Measurements from ENCODE around the gene ZNF761.
A peak's percentile ranks its signal among the peaks of the same experiment; 100 is the strongest.
"Not testable (repeated sequence)": the region's sequence is repeated elsewhere in the genome, so short reads cannot be mapped to it uniquely, and the experiment has no call there.

The ZNF761 gene

DNA sequence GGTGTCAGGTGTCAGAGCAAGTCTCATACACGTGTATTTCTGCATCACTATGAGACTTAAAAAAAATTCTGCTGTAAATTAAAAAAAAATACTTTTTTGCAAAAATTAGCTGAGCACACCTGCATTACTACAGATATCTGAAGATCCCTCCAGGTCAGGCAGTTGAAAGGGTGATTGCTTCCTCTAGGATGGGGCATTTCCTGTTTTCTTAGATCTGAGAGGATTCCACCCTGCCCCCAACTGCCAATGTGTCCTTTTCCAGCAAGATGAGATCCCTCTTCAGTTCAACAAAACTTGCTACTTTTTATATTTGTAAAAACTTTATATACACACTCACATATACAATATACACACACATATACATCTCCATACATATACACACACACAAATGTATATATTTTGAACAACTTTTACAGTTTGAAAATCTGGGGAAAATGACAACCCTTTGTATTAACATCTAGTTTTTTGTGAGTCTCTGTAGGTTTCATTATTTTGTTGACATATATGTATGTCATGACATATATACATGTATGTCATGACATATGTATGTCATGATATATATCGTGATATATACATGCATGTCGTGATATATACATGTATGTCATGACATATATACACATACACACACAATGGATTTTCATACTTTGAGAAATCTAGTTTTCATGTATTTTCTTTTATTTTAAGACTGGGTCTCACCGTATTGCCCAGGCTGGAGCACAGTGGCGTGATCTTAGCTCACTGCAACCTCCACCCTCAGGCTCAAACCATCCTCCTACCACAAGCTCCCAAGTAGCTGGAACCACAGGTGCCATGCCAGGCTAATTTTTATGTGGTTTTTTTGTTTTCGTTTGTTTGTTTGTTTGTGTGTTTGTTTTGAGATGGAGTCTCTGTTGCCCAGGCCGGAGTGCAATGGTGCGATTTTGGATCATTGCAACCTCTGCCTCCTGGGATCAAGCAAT lies 53.5 kb downstream of the ZNF761 start (continued):
- TF ChIP-seq, protein P1, sequence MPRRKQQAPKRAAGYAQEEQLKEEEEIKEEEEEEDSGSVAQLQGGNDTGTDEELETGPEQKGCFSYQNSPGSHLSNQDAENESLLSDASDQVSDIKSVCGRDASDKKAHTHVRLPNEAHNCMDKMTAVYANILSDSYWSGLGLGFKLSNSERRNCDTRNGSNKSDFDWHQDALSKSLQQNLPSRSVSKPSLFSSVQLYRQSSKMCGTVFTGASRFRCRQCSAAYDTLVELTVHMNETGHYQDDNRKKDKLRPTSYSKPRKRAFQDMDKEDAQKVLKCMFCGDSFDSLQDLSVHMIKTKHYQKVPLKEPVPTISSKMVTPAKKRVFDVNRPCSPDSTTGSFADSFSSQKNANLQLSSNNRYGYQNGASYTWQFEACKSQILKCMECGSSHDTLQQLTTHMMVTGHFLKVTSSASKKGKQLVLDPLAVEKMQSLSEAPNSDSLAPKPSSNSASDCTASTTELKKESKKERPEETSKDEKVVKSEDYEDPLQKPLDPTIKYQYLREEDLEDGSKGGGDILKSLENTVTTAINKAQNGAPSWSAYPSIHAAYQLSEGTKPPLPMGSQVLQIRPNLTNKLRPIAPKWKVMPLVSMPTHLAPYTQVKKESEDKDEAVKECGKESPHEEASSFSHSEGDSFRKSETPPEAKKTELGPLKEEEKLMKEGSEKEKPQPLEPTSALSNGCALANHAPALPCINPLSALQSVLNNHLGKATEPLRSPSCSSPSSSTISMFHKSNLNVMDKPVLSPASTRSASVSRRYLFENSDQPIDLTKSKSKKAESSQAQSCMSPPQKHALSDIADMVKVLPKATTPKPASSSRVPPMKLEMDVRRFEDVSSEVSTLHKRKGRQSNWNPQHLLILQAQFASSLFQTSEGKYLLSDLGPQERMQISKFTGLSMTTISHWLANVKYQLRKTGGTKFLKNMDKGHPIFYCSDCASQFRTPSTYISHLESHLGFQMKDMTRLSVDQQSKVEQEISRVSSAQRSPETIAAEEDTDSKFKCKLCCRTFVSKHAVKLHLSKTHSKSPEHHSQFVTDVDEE (CRISPR knock-in tag; IDR thresholded peaks at IDR 0.05): no peak
- TF ChIP-seq SNAI2 (CRISPR knock-in tag; IDR thresholded peaks at IDR 0.05): no peak

DNA sequence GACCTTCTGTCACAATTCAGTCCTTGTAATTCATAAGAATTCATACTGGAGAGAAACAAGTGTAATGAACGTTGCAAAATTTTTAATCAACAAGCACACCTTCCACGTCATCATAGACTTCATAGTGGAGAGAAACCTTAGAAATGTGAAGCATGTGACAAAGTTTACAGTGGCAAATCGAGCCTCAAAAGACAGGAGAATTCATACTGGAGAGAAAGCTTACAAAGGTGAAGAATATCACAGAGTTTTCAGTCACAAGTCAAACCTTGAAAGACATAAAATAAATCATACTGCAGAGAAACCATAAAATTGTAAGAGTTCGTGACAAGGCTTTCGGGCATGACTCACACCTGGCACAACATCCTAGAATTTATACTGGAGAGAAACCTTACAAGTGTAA lies 60.4 kb downstream of the ZNF761 start:
- no peak for ATAC-seq
- TF ChIP-seq GLIS3 (CRISPR knock-in tag; IDR thresholded peaks at IDR 0.05) (no peak), CSDC2 (CRISPR knock-in tag; IDR thresholded peaks at IDR 0.05) (no peak), OSR1 (CRISPR knock-in tag; IDR thresholded peaks at IDR 0.05) (no peak), POU6F1 (CRISPR knock-in tag; IDR thresholded peaks at IDR 0.05; ENCODE audit: borderline replicate concordance, low read depth) (no peak), TCF4 (CRISPR knock-in tag; IDR thresholded peaks at IDR 0.05; ENCODE audit: borderline replicate concordance) (no peak), ESRRG (CRISPR knock-in tag; IDR thresholded peaks at IDR 0.05) (no peak), ZFP3 (CRISPR knock-in tag; IDR thresholded peaks at IDR 0.05) (no peak), CSRNP3 (CRISPR knock-in tag; IDR thresholded peaks at IDR 0.05) (no peak), ZC3H10 (CRISPR knock-in tag; IDR thresholded peaks at IDR 0.05) (no peak), BACH2 (CRISPR knock-in tag; IDR thresholded peaks at IDR 0.05; ENCODE audit: borderline replicate concordance) (no peak), SNAI2 (CRISPR knock-in tag; IDR thresholded peaks at IDR 0.05) (no peak), PPARA (CRISPR knock-in tag; IDR thresholded peaks at IDR 0.05; ENCODE audit: borderline replicate concordance) (no peak), ZNF8 (CRISPR knock-in tag; IDR thresholded peaks at IDR 0.05) (no peak)
- TF ChIP-seq, protein P2, sequence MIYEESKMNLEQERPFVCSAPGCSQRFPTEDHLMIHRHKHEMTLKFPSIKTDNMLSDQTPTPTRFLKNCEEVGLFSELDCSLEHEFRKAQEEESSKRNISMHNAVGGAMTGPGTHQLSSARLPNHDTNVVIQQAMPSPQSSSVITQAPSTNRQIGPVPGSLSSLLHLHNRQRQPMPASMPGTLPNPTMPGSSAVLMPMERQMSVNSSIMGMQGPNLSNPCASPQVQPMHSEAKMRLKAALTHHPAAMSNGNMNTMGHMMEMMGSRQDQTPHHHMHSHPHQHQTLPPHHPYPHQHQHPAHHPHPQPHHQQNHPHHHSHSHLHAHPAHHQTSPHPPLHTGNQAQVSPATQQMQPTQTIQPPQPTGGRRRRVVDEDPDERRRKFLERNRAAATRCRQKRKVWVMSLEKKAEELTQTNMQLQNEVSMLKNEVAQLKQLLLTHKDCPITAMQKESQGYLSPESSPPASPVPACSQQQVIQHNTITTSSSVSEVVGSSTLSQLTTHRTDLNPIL (CRISPR knock-in tag; IDR thresholded peaks at IDR 0.05; ENCODE audit: low read depth): no peak

DNA sequence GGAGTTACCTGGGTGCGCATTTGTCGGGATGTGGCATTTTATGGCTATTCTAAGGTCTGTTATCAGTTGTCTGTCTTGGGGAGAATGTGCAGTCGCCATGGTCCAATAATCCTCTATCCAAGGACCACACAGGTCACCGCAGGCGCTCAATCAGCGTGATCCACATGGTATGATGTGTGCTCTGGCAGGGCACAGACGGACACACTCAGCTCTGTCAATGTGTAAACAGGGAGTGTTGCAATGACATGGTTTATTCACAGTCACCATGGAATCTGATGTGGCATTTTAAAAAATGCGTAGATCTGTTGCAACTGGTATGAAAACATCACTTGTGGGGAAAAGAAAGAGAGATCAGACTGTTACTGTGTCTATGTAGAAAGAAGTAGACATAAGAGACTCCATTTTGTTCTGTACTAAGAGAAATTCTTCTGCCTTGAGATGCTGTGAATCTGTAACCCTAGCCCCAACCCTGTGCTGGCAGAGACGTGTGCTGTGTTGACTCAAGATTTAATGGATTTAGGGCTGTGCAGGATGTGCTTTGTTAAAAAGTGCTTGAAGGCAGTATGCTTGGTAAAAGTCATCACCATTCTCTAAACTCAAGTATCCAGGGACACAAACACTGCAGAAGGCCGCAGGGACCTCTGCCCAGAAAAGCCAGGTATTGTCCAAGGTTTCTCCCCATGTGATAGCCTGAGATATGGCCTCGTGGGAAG lies 65.7 kb downstream of the ZNF761 start:
- ATAC-seq: not testable (repeated sequence)

DNA sequence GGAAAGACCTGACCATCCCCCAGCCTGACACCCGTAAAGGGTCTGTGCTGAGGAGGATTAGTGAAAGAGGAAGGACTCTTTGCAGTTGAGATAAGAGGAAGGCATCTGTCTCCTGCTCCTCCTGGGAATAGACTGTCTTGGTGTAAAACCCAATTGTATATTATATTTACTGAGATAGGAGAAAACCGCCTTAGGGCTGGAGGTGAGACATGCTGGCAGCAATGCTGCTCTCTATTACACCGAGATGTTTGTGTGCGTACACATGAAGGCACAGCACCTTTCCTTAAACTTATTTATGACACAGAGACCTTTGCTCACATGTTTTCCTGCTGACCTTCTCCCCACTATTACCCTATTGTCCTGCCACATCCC lies 66.2 kb downstream of the ZNF761 start:
- not testable (repeated sequence) for ATAC-seq

DNA sequence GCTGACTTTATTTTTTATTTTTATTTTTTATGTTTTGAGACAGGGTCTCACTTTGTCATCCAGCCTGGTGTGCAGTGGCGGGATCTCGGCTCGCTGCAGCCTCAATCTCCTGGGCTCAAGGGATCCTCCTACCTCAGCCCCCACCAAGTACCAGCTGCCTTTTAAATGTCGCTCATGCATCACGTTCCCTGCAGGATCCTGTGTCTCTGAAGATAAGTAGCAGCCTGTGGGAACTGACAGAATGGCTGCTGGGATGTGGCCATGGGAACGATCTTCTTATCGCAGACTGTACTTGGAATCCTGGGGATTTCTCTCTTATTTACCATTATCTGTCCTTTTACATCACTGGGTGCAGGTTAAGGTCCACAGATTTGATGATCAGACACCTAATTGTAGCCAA lies 71.4 kb downstream of the ZNF761 start:
- not testable (repeated sequence) for ATAC-seq

DNA sequence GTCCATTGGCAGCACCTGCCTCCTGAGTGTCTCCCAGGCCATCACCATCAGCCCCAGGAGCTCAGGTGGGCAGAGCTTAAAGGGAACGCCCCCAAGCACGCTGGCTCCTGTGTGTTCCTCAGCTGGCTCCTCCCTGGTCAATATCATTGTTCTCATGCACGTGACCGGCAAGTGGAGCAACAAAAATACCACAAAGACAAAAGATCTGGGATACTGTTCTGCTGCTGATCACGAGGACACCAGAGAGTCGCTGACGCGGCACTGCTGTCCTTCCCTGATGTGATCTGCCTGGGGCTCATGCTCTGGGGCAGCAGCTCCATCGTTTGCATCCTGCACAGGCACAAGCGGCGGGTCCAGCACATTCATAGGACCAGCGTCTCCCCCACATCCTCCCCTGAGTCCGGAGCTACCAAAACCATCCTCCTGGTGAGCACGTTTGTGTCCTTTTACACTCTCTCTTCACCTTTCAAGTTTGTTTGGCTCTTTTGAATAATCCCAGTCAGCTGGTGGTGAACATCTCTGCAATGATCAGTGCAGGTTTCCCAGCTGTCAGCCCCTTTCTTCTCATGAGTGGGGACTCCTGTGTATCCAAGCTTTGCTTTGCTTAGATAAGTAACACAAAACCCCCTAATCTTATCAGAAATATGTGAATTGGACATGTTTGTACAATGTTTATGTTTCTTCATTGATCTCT lies 72.0 kb downstream of the ZNF761 start:
- ATAC-seq: peak; percentile 74

- peak; percentile 96 for ATAC-seq
These were observed 72.5 kb downstream of the ZNF761 start for GRCh38 chr19:53504365-53504703.

All from SK-N-SH treated with all-trans-retinoic acid at 6 μM for 48 hours (cell line).